Bronchial epithelial cell (primary cell): ENCODE data around the gene MAP4K4. TPM values are rescaled to one million over a fixed set of nuclear protein-coding genes. Genes with fewer than 3 reads are reported as not detected.

Experiments
- DNase-seq: peaks from one replicate; pipeline ENCODE4 v3.0.0-alpha.2; 2010; ENCODE audit warnings: low read depth
- FAIRE-seq: peaks from 2 replicates; lab custom pipeline; 2011; peaks lifted over from hg19 to GRCh38; lab: Jason Lieb, UNC
- H3K27me3 ChIP-seq: 2 replicates; pipeline ENCODE4 v1.5.1; 2011; ENCODE audit warnings: low read length; ENCODE audit not compliant: control insufficient read depth, insufficient read depth
- H3K36me3 ChIP-seq: 2 replicates; pipeline ENCODE4 v1.5.1; 2011; ENCODE audit warnings: low read length; ENCODE audit not compliant: control insufficient read depth, insufficient read depth
- H3K4me3 ChIP-seq: 2 replicates; pipeline ENCODE4 v1.5.1; 2011; ENCODE audit warnings: mild to moderate bottlenecking, low read depth, low read length, control low read depth
- CTCF ChIP-seq: IDR thresholded peaks from 2 replicates; pipeline ENCODE4 v1.5.1; 2011; ENCODE audit warnings: mild to moderate bottlenecking, moderate library complexity, low read length, control low read depth, inconsistent platforms; ENCODE audit not compliant: insufficient read depth, severe bottlenecking
- total RNA-seq: library from RNA; depleted of rRNA; stranded (reverse); fragments of >200 nt; gene quantifications from 2 replicates; pipeline ENCODE4 v1.2.1, GENCODE V29; 2014

Gene MAP4K4
- total RNA-seq, 1 donor from 2014 or later: 81.1 TPM

GRCh38 chr2:101693991-101694588 is 3.4 kb upstream of the MAP4K4 start:
- Histone ChIP-seq H3K27me3 (no peaks in the 10 kb centered on the region), H3K36me3 (no peaks in the 10 kb centered on the region), H3K4me3 (no peak overlapping the region)
- no peak for DNase-seq
- no peak for FAIRE-seq
- TF ChIP-seq CTCF: no peak

- DNase-seq: peak; percentile 37
- FAIRE-seq: no peak
- no peak for TF ChIP-seq CTCF
- H3K4me3 ChIP-seq: peak overlapping the region; percentile 55
- no peaks in the 10 kb centered on the region for H3K36me3 ChIP-seq
- no peaks in the 10 kb centered on the region for H3K27me3 ChIP-seq
Observed at GRCh38 chr2:101696272-101697123, 1.0 kb upstream of the MAP4K4 start.

GRCh38 chr2:101698014-101698843 is 722 bp downstream of the MAP4K4 start:
- DNase-seq: peak; percentile 33
- no peaks in the 10 kb centered on the region for H3K27me3 ChIP-seq
- no peak for TF ChIP-seq CTCF
- H3K36me3 ChIP-seq: no peaks in the 10 kb centered on the region
- peak overlapping the region; percentile 55 for H3K4me3 ChIP-seq
- no peak for FAIRE-seq

GRCh38 chr2:101698844-101699754 is 1.6 kb downstream of the MAP4K4 start:
- no peak for FAIRE-seq
- no peak for TF ChIP-seq CTCF
- Histone ChIP-seq H3K27me3 (no peaks in the 10 kb centered on the region), H3K4me3 (peak overlapping the region; percentile 55), H3K36me3 (no peaks in the 10 kb centered on the region)
- DNase-seq: peak; percentile 37
